ENCODE results near the gene LINGO3. TPM values are rescaled to one million over a fixed set of nuclear protein-coding genes. Genes with fewer than 3 reads are reported as not detected.

LINGO3 gene
- total RNA-seq, 2 donors from 2014 or later = 0.20 to 1.0 TPM

- no peak for TF ChIP-seq CTCF (conservative IDR thresholded peaks at IDR 0.05)
- Histone ChIP-seq H3K9ac (ENCODE audit: extremely low read depth, low read length, poor library complexity, severe bottlenecking) (no peak overlapping the region), H3K27me3 (ENCODE audit: control insufficient read depth, insufficient read depth, low read length, poor library complexity, severe bottlenecking) (no peaks in the 10 kb centered on the region), H3K4me3 (ENCODE audit: low read length) (no peak overlapping the region), H3K9me3 (ENCODE audit: control insufficient read depth, low read length) (no peaks in the 10 kb centered on the region), H3K4me1 (ENCODE audit: control insufficient read depth, insufficient read depth, low read length) (peaks cover 6% of the 10 kb centered on the region), H3K36me3 (ENCODE audit: control insufficient read depth, insufficient read depth, low read length) (peaks cover 14% of the 10 kb centered on the region), H3K27ac (ENCODE audit: low read depth, low read length) (peak overlapping the region; percentile 61)
- Mint-ChIP-seq H3K27ac (peak overlapping the region; percentile 66), H3K9me3 (peaks cover 8% of the 10 kb centered on the region), H3K4me1 (peaks cover 27% of the 10 kb centered on the region), H3K36me3 (ENCODE audit: low read depth) (peaks cover 17% of the 10 kb centered on the region), H3K4me3 (no peak overlapping the region), H3K27me3 (ENCODE audit: insufficient read depth) (no peaks in the 10 kb centered on the region)
- WGBS, 2 experiments (ENCODE audit: insufficient coverage in 1 of 2, insufficient read length in 1 of 2) = 91 to 93% methylated on average over 10 to 17 of the region's 17 CpGs
- DNase-seq = no peak
These were observed 24.5 kb upstream of the LINGO3 start for GRCh38 chr19:2332341-2333026.

GRCh38 chr19:2331601-2332246 lies 23.8 kb upstream of the LINGO3 start:
- peaks cover 34% of the 10 kb centered on the region for H3K4me1 Mint-ChIP-seq
- peaks cover 7% of the 10 kb centered on the region for H3K4me1 ChIP-seq (ENCODE audit: control insufficient read depth, insufficient read depth, low read length)
- peaks cover 15% of the 10 kb centered on the region for H3K36me3 Mint-ChIP-seq (ENCODE audit: low read depth)
- TF ChIP-seq CTCF (conservative IDR thresholded peaks at IDR 0.05) = no peak
- H3K27me3 Mint-ChIP-seq (ENCODE audit: insufficient read depth) = no peaks in the 10 kb centered on the region
- no peak overlapping the region for H3K9ac ChIP-seq (ENCODE audit: extremely low read depth, low read length, poor library complexity, severe bottlenecking)
- peak overlapping the region; percentile 74 for H3K27ac Mint-ChIP-seq
- 89 to 90% methylated on average over 10 to 12 of the region's 12 CpGs for WGBS, 2 experiments (ENCODE audit: insufficient coverage in 1 of 2, insufficient read length in 1 of 2)
- DNase-seq = no peak
- H3K36me3 ChIP-seq (ENCODE audit: control insufficient read depth, insufficient read depth, low read length) = peaks cover 13% of the 10 kb centered on the region
- H3K27ac ChIP-seq (ENCODE audit: low read depth, low read length) = peak overlapping the region; percentile 53
- no peaks in the 10 kb centered on the region for H3K27me3 ChIP-seq (ENCODE audit: control insufficient read depth, insufficient read depth, low read length, poor library complexity, severe bottlenecking)
- no peak overlapping the region for H3K4me3 Mint-ChIP-seq
- no peak overlapping the region for H3K4me3 ChIP-seq (ENCODE audit: low read length)
- no peaks in the 10 kb centered on the region for H3K9me3 ChIP-seq (ENCODE audit: control insufficient read depth, low read length)
- peaks cover 8% of the 10 kb centered on the region for H3K9me3 Mint-ChIP-seq

GRCh38 chr19:2330632-2331284 lies 22.8 kb upstream of the LINGO3 start:
- Histone ChIP-seq H3K27ac (ENCODE audit: low read depth, low read length) (peak overlapping the region; percentile 53), H3K27me3 (ENCODE audit: control insufficient read depth, insufficient read depth, low read length, poor library complexity, severe bottlenecking) (no peaks in the 10 kb centered on the region), H3K9me3 (ENCODE audit: control insufficient read depth, low read length) (no peaks in the 10 kb centered on the region), H3K9ac (ENCODE audit: extremely low read depth, low read length, poor library complexity, severe bottlenecking) (no peak overlapping the region), H3K36me3 (ENCODE audit: control insufficient read depth, insufficient read depth, low read length) (peaks cover 10% of the 10 kb centered on the region), H3K4me3 (ENCODE audit: low read length) (no peak overlapping the region), H3K4me1 (ENCODE audit: control insufficient read depth, insufficient read depth, low read length) (peaks cover 7% of the 10 kb centered on the region)
- Mint-ChIP-seq H3K27ac (peak overlapping the region; percentile 74), H3K27me3 (ENCODE audit: insufficient read depth) (no peaks in the 10 kb centered on the region), H3K9me3 (peaks cover 4% of the 10 kb centered on the region), H3K4me1 (peaks cover 35% of the 10 kb centered on the region), H3K36me3 (ENCODE audit: low read depth) (peaks cover 11% of the 10 kb centered on the region), H3K4me3 (peak overlapping the region; percentile 92)
- TF ChIP-seq CTCF (conservative IDR thresholded peaks at IDR 0.05) = no peak
- no peak for DNase-seq
- 79 to 81% methylated on average over 14 to 20 of the region's 20 CpGs for WGBS, 2 experiments (ENCODE audit: insufficient coverage in 1 of 2, insufficient read length in 1 of 2)
